ENCODE results near the gene MAGED1. TPM values are rescaled to one million over a fixed set of nuclear protein-coding genes. Genes with fewer than 3 reads are reported as not detected.
A peak's percentile ranks its signal among the peaks of the same experiment; 100 is the strongest.

MAGED1 gene
- 100 to 1,000 TPM; 226 to 344 (median 292) TPM for polyA plus RNA-seq (ENCODE audit: insufficient read length in 10 of 10)
- long read RNA-seq, donor 1, transcript MAGED1-201 (13 exons, 2,747 nt), result major isoform, 37 of 259 reads
- long read RNA-seq, donor 1, partial matches to known transcripts, result 218 of 259 reads
- long read RNA-seq, donor 1, other reads (novel, unspliced or antisense), result 0 of 259 reads
- long read RNA-seq, donor 2, transcript MAGED1-201 (13 exons, 2,747 nt), result major isoform, 20 of 146 reads
- long read RNA-seq, donor 2, partial matches to known transcripts, result 124 of 146 reads
- long read RNA-seq, donor 2, other reads (novel, unspliced or antisense), result 0 of 146 reads
- long read RNA-seq, donor 3, result 0 reads
- long read RNA-seq, donor 4, transcript MAGED1-201 (13 exons, 2,747 nt), result major isoform, 38 of 208 reads
- long read RNA-seq, donor 4, partial matches to known transcripts, result 168 of 208 reads
- long read RNA-seq, donor 4, other reads (novel, unspliced or antisense), result 0 of 208 reads
- long read RNA-seq, donor 5, transcript MAGED1-201 (13 exons, 2,747 nt), result major isoform, 40 of 348 reads
- long read RNA-seq, donor 5, partial matches to known transcripts, result 305 of 348 reads
- long read RNA-seq, donor 5, other reads (novel, unspliced or antisense), result 0 of 348 reads
- long read RNA-seq, donor 6, transcript MAGED1-201 (13 exons, 2,747 nt), result major isoform, 40 of 277 reads
- long read RNA-seq, donor 6, partial matches to known transcripts, result 234 of 277 reads
- long read RNA-seq, donor 6, other reads (novel, unspliced or antisense), result 0 of 277 reads
- long read RNA-seq, donor 7, transcript MAGED1-201 (13 exons, 2,747 nt), result major isoform, 30 of 188 reads
- long read RNA-seq, donor 7, partial matches to known transcripts, result 155 of 188 reads
- long read RNA-seq, donor 7, other reads (novel, unspliced or antisense), result 0 of 188 reads
- long read RNA-seq, donor 8, transcript MAGED1-201 (13 exons, 2,747 nt), result major isoform, 25 of 259 reads
- long read RNA-seq, donor 8, partial matches to known transcripts, result 233 of 259 reads
- long read RNA-seq, donor 8, other reads (novel, unspliced or antisense), result 0 of 259 reads
- long read RNA-seq, donor 9, partial matches to known transcripts, result 24 of 28 reads
- long read RNA-seq, donor 9, other reads (novel, unspliced or antisense), result 0 of 28 reads

GRCh38 chrX:51892921-51893745 is at the start of gene MAGED1:
Gene MAGED1, plus strand, starts transcription at chrX:51893623. Its CDS starts 682 bp downstream, at chrX:51894305.
- peak; percentile 95 to 97 (median 96) for DNase-seq

GRCh38 chrX:51847463-51847862 is 46.0 kb upstream of the MAGED1 start:
- no peak for DNase-seq

- DNase-seq, result no peak
Measured at GRCh38 chrX:51851507-51852085, 41.8 kb upstream of the MAGED1 start.

- no peak for DNase-seq
Measured at GRCh38 chrX:51852096-51852495, 41.3 kb upstream of the MAGED1 start.

GRCh38 chrX:51852621-51853020 is 40.8 kb upstream of the MAGED1 start:
- DNase-seq, result no peak

- DNase-seq, result no peak
Measured at GRCh38 chrX:51853251-51853650, 40.2 kb upstream of the MAGED1 start.

- DNase-seq, result no peak
Measured at GRCh38 chrX:51855698-51856097, 37.7 kb upstream of the MAGED1 start.

GRCh38 chrX:51857159-51857733 is 36.2 kb upstream of the MAGED1 start:
- no peak for DNase-seq

- peak in 2 of 3 donors; percentile 8 to 26 for DNase-seq
Measured at GRCh38 chrX:51860679-51861078, 32.7 kb upstream of the MAGED1 start.

- DNase-seq, result no peak
Measured at GRCh38 chrX:51862920-51863319, 30.5 kb upstream of the MAGED1 start.

- DNase-seq, result no peak
Measured at GRCh38 chrX:51866210-51866609, 27.2 kb upstream of the MAGED1 start.

GRCh38 chrX:51867626-51868025 is 25.8 kb upstream of the MAGED1 start:
- DNase-seq, result no peak

GRCh38 chrX:51870354-51870753 is 23.1 kb upstream of the MAGED1 start:
- peak in 1 of 3 donors; percentile 14 for DNase-seq

GRCh38 chrX:51874123-51874522 is 19.3 kb upstream of the MAGED1 start:
- no peak for DNase-seq

- DNase-seq, result no peak
Measured at GRCh38 chrX:51876441-51876840, 17.0 kb upstream of the MAGED1 start.

- DNase-seq, result no peak
Measured at GRCh38 chrX:51878056-51878455, 15.4 kb upstream of the MAGED1 start.

- peak in 1 of 3 donors; percentile 17 for DNase-seq
Measured at GRCh38 chrX:51889851-51890250, 3.6 kb upstream of the MAGED1 start.

- DNase-seq, result no peak
Measured at GRCh38 chrX:51891245-51891644, 2.2 kb upstream of the MAGED1 start.

GRCh38 chrX:51891821-51892551 is 1.4 kb upstream of the MAGED1 start:
- peak; percentile 88 to 94 (median 89) for DNase-seq

Data from muscle of back (tissue), 13 donors.